ENCODE results near the gene PIP4K2C. TPM values are rescaled to one million over a fixed set of nuclear protein-coding genes. Genes with fewer than 3 reads are reported as not detected.
"Not testable (repeated sequence)": the region's sequence is repeated elsewhere in the genome, so short reads cannot be mapped to it uniquely, and the experiment has no call there.

The PIP4K2C gene
- total RNA-seq, 4 donors from 2014 or later: 21.7 to 38.7 (median 33.1) TPM

GRCh38 chr12:57584690-57585089 is 6.3 kb upstream of the PIP4K2C start:
- H3K27ac ChIP-seq: no peak overlapping the region
- no peak for ATAC-seq

GRCh38 chr12:57585156-57585555 is 5.8 kb upstream of the PIP4K2C start:
- no peak for ATAC-seq
- Histone ChIP-seq H3K27ac (no peak overlapping the region), H3K4me1 (peaks cover 0 to under 1% (median 0%) of the 10 kb centered on the region in 3 donors), H3K36me3 (peaks cover 0 to 10% of the 10 kb centered on the region in 2 donors), H3K9me3 (no peaks in the 10 kb centered on the region), H3K27me3 (no peaks in the 10 kb centered on the region), H3K4me3 (no peak overlapping the region)
- TF ChIP-seq, protein P1, sequence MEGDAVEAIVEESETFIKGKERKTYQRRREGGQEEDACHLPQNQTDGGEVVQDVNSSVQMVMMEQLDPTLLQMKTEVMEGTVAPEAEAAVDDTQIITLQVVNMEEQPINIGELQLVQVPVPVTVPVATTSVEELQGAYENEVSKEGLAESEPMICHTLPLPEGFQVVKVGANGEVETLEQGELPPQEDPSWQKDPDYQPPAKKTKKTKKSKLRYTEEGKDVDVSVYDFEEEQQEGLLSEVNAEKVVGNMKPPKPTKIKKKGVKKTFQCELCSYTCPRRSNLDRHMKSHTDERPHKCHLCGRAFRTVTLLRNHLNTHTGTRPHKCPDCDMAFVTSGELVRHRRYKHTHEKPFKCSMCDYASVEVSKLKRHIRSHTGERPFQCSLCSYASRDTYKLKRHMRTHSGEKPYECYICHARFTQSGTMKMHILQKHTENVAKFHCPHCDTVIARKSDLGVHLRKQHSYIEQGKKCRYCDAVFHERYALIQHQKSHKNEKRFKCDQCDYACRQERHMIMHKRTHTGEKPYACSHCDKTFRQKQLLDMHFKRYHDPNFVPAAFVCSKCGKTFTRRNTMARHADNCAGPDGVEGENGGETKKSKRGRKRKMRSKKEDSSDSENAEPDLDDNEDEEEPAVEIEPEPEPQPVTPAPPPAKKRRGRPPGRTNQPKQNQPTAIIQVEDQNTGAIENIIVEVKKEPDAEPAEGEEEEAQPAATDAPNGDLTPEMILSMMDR (IDR thresholded peaks at IDR 0.05): no peak
- TF ChIP-seq EP300 (IDR thresholded peaks at IDR 0.05): no peak
- 80% methylated on average over 1 of the region's 2 CpGs; no CpG with 5 or more reads in 1 of the 2 donors for WGBS, 2 donors (ENCODE audit: low coverage in 1 of 2)

More at GRCh38 chr12:57584690-57585089, 6.3 kb upstream of the PIP4K2C start:
- no peaks in the 10 kb centered on the region for H3K4me1 ChIP-seq
- no peak overlapping the region for H3K4me3 ChIP-seq
- H3K36me3 ChIP-seq: peaks cover 0 to 10% of the 10 kb centered on the region in 2 donors
- TF ChIP-seq, protein P1 (IDR thresholded peaks at IDR 0.05): no peak
- no peak for TF ChIP-seq EP300 (IDR thresholded peaks at IDR 0.05)
- no peak for TF ChIP-seq POLR2AphosphoS5 (IDR thresholded peaks at IDR 0.05)
- TF ChIP-seq POLR2A (IDR thresholded peaks at IDR 0.05): no peak
- no peaks in the 10 kb centered on the region for H3K9me3 ChIP-seq
- H3K27me3 ChIP-seq: no peaks in the 10 kb centered on the region

DNA sequence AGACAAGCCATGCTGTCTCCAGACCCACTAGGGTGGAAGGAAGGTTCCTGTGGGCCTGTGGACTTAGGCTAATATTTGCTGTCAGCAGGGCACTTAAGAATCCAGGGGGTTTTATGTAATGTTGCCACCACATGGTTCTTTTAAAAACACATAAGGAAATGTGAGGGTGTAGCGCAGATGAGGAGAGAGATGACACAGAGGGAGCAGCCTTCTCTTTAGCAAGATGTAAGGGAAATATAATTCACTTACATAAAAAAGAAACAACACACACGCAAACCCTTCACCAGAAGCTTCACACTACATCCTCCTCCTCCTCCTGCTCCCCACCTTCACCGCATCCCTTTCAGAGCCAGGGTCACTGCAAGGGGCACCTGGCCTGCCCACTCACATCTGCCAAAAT is 4.9 kb upstream of the PIP4K2C start:
- H3K36me3 ChIP-seq: peaks cover 0 to 7% of the 10 kb centered on the region in 2 donors
- H3K9me3 ChIP-seq: no peaks in the 10 kb centered on the region
- no peak for TF ChIP-seq POLR2A (IDR thresholded peaks at IDR 0.05)
- TF ChIP-seq EP300 (IDR thresholded peaks at IDR 0.05): no peak
- TF ChIP-seq, protein P1 (IDR thresholded peaks at IDR 0.05): no peak
- no peak for TF ChIP-seq POLR2AphosphoS5 (IDR thresholded peaks at IDR 0.05)
- no peak overlapping the region for H3K4me3 ChIP-seq
- H3K27me3 ChIP-seq: no peaks in the 10 kb centered on the region
- 81 to 83% methylated on average over 3 of the region's 3 CpGs for WGBS, 2 donors (ENCODE audit: low coverage in 1 of 2)
- no peak overlapping the region for H3K27ac ChIP-seq
- ATAC-seq: no peak
- H3K4me1 ChIP-seq: peaks cover 0 to 10% (median 0%) of the 10 kb centered on the region in 3 donors

DNA sequence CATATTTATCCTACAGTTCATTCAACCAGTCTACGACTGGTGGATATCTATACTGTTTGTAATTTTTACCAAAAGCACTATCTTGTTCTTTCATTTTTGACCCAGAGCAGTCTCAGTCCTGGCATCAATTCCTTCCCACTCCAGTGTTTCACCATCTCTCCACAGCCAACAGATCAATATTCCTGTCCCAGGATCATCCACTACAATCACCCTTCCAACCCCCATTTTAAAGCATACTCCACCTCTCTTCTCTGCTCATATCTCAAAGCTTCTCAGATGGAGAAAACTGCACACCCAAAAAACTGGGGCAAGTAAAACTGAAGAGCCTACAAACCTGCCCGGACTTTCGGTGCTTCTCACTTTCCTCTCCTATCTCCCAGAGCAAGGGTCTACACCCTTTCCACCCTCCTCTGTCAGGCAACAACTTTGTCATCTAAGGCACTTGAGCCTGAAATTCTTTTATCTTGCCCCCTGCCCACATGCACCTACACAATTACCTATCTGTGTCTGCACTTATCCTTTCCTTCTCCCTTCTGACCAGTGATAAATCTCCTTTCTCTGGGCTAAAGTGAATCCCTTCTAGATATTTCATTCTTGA is 4.1 kb upstream of the PIP4K2C start:
- ATAC-seq: no peak
- H3K4me3 ChIP-seq: no peak overlapping the region
- TF ChIP-seq POLR2AphosphoS5 (IDR thresholded peaks at IDR 0.05) (no peak), POLR2A (IDR thresholded peaks at IDR 0.05) (no peak), EP300 (IDR thresholded peaks at IDR 0.05) (no peak)
- TF ChIP-seq, protein P1 (IDR thresholded peaks at IDR 0.05): no peak
- H3K9me3 ChIP-seq: no peaks in the 10 kb centered on the region
- WGBS, 2 donors (ENCODE audit: low coverage in 1 of 2): 85 to 89% methylated on average over 1 to 3 of the region's 3 CpGs
- no peak overlapping the region for H3K27ac ChIP-seq
- H3K36me3 ChIP-seq: no peaks in the 10 kb centered on the region
- H3K4me1 ChIP-seq: peaks cover 0 to 16% (median 4%) of the 10 kb centered on the region in 3 donors
- H3K27me3 ChIP-seq: no peaks in the 10 kb centered on the region

DNA sequence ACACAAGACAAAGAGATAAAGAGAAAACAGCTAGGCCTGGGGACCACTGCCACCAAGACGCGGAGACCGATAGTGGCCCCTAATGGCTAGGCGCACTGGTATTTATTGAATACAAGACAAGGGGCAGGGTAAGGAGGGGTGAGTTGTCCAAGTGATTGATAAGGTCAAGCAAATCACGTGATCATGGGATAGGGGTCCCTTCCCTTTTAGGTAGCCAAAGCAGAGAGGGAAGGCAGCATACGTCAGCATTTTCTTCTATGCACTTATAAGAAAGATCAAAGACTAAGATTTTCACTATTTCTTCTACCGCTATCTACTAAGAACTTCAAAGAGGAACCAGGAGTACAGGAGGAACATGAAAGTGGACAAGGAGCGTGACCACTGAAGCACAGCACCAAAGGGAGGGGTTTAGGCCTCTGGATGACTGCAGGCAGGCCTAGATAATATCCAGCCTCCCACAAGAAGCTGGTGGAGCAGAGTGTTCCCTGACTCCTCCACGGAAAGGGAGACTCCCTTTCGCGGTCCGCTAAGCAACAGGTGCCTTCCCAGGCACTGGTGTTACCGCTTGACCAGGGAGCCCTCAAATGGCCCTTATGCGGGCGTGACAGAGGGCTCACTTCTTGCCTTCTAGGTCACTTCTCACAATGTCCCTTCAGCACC is 1.9 kb upstream of the PIP4K2C start:
- H3K27me3 ChIP-seq, ATAC-seq, H3K27ac ChIP-seq, H3K36me3 ChIP-seq, H3K4me3 ChIP-seq, H3K9me3 ChIP-seq: not testable (repeated sequence)
- 85 to 88% methylated on average over 14 to 15 of the region's 15 CpGs for WGBS, 2 donors (ENCODE audit: low coverage in 1 of 2)
- H3K4me1 ChIP-seq: peaks cover 0 to 31% (median 6%) of the 10 kb centered on the region in 3 donors
